SK-N-DZ (cell line): ENCODE results near the gene SSH2. TPM values are rescaled to one million over a fixed set of nuclear protein-coding genes. Genes with fewer than 3 reads are reported as not detected.
"Not testable (repeated sequence)": the region's sequence is repeated elsewhere in the genome, so short reads cannot be mapped to it uniquely, and the experiment has no call there.

Experiments
- DNase-seq: peaks from one replicate; pipeline ENCODE4 v3.0.0-alpha.2; 2015; ENCODE audit warnings: low spot score
- polyA plus RNA-seq, 2 experiments: library from polyadenylated mRNA; depleted of rRNA; stranded (reverse); fragments of >200 nt; gene quantifications; 2 replicates each; pipeline ENCODE4 v1.2.3, GENCODE V29; 2014

Gene SSH2
- polyA plus RNA-seq (2014; cell fraction: cytosol; rRNA removed), result 10.8 and 14.2 TPM in 2 replicates
- 11.7 and 15.8 TPM in 2 replicates for polyA plus RNA-seq (2014; cell fraction: nucleus; rRNA removed)

GRCh38 chr17:29929533-29930408, at the start of gene SSH2:
Gene SSH2 (minus strand): TSS chr17:29930228. CDS start chr17:29930000, 228 bp downstream.
- DNase-seq, result peak; percentile 96

GRCh38 chr17:29977836-29978235, 47.8 kb upstream of the SSH2 start:
- no peak for DNase-seq

GRCh38 chr17:29973005-29973404, 43.0 kb upstream of the SSH2 start:
- DNase-seq, result no peak

GRCh38 chr17:29972277-29972676, 42.2 kb upstream of the SSH2 start:
- DNase-seq, result no peak

- no peak for DNase-seq
Observed at GRCh38 chr17:29968271-29968670, 38.2 kb upstream of the SSH2 start.

- DNase-seq, result no peak
Observed at GRCh38 chr17:29962656-29963055, 32.6 kb upstream of the SSH2 start.

- DNase-seq, result no peak
Observed at GRCh38 chr17:29959658-29960337, 29.8 kb upstream of the SSH2 start.

GRCh38 chr17:29958947-29959657, 29.1 kb upstream of the SSH2 start:
- DNase-seq, result no peak

- not testable (repeated sequence) for DNase-seq
Observed at GRCh38 chr17:29957488-29957887, 27.5 kb upstream of the SSH2 start.

GRCh38 chr17:29956225-29956624, 26.2 kb upstream of the SSH2 start:
- DNase-seq, result no peak

- DNase-seq, result no peak
Observed at GRCh38 chr17:29954405-29954804, 24.4 kb upstream of the SSH2 start.

GRCh38 chr17:29949696-29950095, 19.7 kb upstream of the SSH2 start:
- DNase-seq, result peak; percentile 85

- DNase-seq, result no peak
Observed at GRCh38 chr17:29948448-29949215, 18.6 kb upstream of the SSH2 start.

- DNase-seq, result no peak
Observed at GRCh38 chr17:29945281-29945680, 15.3 kb upstream of the SSH2 start.

GRCh38 chr17:29941334-29941733, 11.3 kb upstream of the SSH2 start, which contains the start of gene EFCAB5:
Gene EFCAB5 (plus strand): TSS chr17:29941634. CDS start chr17:29941797, 163 bp downstream.
- no peak for DNase-seq

- DNase-seq, result no peak
Observed at GRCh38 chr17:29936724-29937123, 6.7 kb upstream of the SSH2 start.

GRCh38 chr17:29935909-29936308, 5.9 kb upstream of the SSH2 start:
- DNase-seq, result not testable (repeated sequence)

GRCh38 chr17:29933379-29933778, 3.4 kb upstream of the SSH2 start:
- peak; percentile 67 for DNase-seq

GRCh38 chr17:29931231-29931932, 1.4 kb upstream of the SSH2 start:
- peak; percentile 95 for DNase-seq

GRCh38 chr17:29930409-29931010, 482 bp upstream of the SSH2 start:
- peak; percentile 54 for DNase-seq
